Subcutaneous abdominal adipose tissue (tissue), 5 donors: ENCODE measurements around the gene ARL6IP1.
A peak's percentile ranks its signal among the peaks of the same experiment; 100 is the strongest.

Experiments
- H3K27ac ChIP-seq: one replicate; pipeline ENCODE4 v1.7.0; 2013; ENCODE audit warnings: low read depth, mild to moderate bottlenecking, inconsistent platforms, low read length, moderate library complexity
- H3K27me3 ChIP-seq, 5 donors: one replicate each; pipeline ENCODE4 v1.7.0; 2013; ENCODE audit warnings: low read length in 5 of 5, inconsistent platforms in 1 of 5; ENCODE audit not compliant: control insufficient read depth in 5 of 5, insufficient read depth in 4 of 5
- H3K36me3 ChIP-seq, 5 donors: one replicate each; pipeline ENCODE4 v1.7.0; 2013; ENCODE audit warnings: low read length in 5 of 5; ENCODE audit not compliant: control insufficient read depth in 5 of 5, insufficient read depth in 5 of 5
- H3K4me1 ChIP-seq, 5 donors: one replicate each; pipeline ENCODE4 v1.7.0; 2013; ENCODE audit warnings: low read length in 5 of 5, mild to moderate bottlenecking in 3 of 5, moderate library complexity in 1 of 5; ENCODE audit not compliant: control insufficient read depth in 5 of 5, insufficient read depth in 5 of 5
- H3K4me3 ChIP-seq, 5 donors: one replicate each; pipeline ENCODE4 v1.7.0; 2013; ENCODE audit warnings: low read length in 5 of 5, low read depth in 1 of 5
- H3K9ac ChIP-seq, 5 donors: one replicate each; pipeline ENCODE4 v1.7.0; 2013; ENCODE audit warnings: low read length in 5 of 5, mild to moderate bottlenecking in 4 of 5, moderate library complexity in 3 of 5
- H3K9me3 ChIP-seq, 5 donors: one replicate each; pipeline ENCODE4 v1.7.0; 2013; ENCODE audit warnings: low read length in 5 of 5; ENCODE audit not compliant: control insufficient read depth in 5 of 5
- donor health status: healthy.
- donor health status: healthy.
- donor health status: healthy.
- donor health status: healthy.
- donor health status: healthy.

The ARL6IP1 gene

DNA sequence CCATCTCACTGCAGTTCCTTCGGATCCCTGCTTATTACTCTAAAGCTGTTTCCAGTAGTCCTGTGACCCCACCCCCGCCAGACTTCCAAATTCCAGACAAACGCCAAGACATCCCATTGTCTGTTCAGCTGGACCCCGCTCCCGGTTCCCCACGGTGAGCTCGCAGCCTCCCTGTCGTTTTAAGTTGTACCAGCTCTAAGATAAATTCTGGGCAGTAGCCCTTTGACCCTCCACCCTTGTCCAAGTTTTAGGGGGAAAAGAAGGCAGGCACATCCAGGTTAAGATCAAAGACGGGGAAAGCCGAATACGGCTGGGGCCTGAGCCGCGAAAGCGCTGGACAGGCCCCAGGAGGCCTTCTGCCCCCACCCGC lies 589 bp downstream of the ARL6IP1 start:
- Histone ChIP-seq H3K9ac (peak overlapping the region; percentile 73 to 97 (median 91)), H3K4me1 (peaks cover 0 to 50% (median 35%) of the 10 kb centered on the region in 5 donors), H3K36me3 (peaks cover 3 to 21% (median 13%) of the 10 kb centered on the region in 5 donors), H3K27me3 (no peaks in the 10 kb centered on the region), H3K4me3 (peak overlapping the region; percentile 75 to 98 (median 94)), H3K27ac (peak overlapping the region; percentile 85), H3K9me3 (no peaks in the 10 kb centered on the region)

DNA sequence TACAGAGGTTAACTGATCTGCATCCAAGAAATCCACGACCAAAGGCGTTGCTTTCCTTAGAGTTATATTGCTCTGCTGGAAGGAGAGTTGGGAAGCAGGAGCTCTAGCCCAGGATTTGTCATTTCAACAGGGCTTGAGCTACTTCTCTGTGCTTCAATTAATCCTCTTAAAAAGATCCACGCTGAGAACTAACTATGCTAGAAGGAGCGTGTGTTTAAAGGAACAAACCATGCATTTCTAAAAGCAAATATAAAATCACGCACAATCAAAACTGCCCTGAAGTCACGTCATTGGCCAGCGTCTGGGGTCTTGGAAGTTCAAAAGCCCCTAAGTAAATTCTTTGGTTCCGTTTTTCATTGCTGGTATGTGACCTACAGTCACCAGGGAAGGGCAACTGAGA lies 1.1 kb downstream of the ARL6IP1 start:
- peak overlapping the region; percentile 75 to 98 (median 94) for H3K4me3 ChIP-seq
- H3K9ac ChIP-seq: peak overlapping the region; percentile 73 to 97 (median 91)
- H3K27me3 ChIP-seq: no peaks in the 10 kb centered on the region
- peaks cover 7 to 23% (median 18%) of the 10 kb centered on the region in 5 donors for H3K36me3 ChIP-seq
- H3K9me3 ChIP-seq: no peaks in the 10 kb centered on the region
- peak overlapping the region; percentile 85 for H3K27ac ChIP-seq
- H3K4me1 ChIP-seq: peaks cover 0 to 50% (median 35%) of the 10 kb centered on the region in 5 donors

GRCh38 chr16:18799500-18799899 lies 1.8 kb downstream of the ARL6IP1 start:
- H3K27me3 ChIP-seq: no peaks in the 10 kb centered on the region
- peak overlapping the region in 2 of 5 donors; percentile 90 to 97 for H3K9ac ChIP-seq
- H3K4me3 ChIP-seq: peak overlapping the region in 3 of 5 donors; percentile 85 to 95 (median 94)
- H3K4me1 ChIP-seq: peaks cover 0 to 46% (median 35%) of the 10 kb centered on the region in 5 donors
- H3K27ac ChIP-seq: no peak overlapping the region
- peaks cover 10 to 26% (median 24%) of the 10 kb centered on the region in 5 donors for H3K36me3 ChIP-seq
- no peaks in the 10 kb centered on the region for H3K9me3 ChIP-seq

DNA sequence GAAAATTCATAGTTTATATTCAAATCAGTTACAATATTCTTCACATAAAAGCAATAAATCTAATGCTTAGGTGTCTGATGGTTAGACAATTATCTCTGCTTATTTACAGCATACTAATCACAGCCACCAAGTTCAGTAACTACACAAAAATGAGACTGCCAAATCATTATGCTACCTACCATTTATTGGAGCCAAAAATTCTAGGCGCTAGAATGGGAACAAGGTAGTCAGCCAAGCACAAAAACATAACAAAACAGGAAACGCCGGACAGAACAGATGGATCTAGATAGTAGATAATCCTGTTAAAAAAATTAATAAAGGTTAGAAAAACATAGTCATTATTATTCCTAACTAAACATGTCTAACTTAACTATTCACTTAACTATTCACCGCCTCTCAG lies 3.6 kb downstream of the ARL6IP1 start:
- H3K27ac ChIP-seq: no peak overlapping the region
- peaks cover 24 to 40% (median 34%) of the 10 kb centered on the region in 5 donors for H3K36me3 ChIP-seq
- H3K9ac ChIP-seq: peak overlapping the region in 1 of 5 donors; percentile 16
- H3K9me3 ChIP-seq: no peaks in the 10 kb centered on the region
- H3K4me1 ChIP-seq: peaks cover 0 to 36% (median 30%) of the 10 kb centered on the region in 5 donors
- H3K27me3 ChIP-seq: no peaks in the 10 kb centered on the region
- H3K4me3 ChIP-seq: no peak overlapping the region

- Histone ChIP-seq H3K27me3 (no peaks in the 10 kb centered on the region), H3K4me3 (no peak overlapping the region), H3K9me3 (no peaks in the 10 kb centered on the region), H3K36me3 (peaks cover 27 to 46% (median 40%) of the 10 kb centered on the region in 5 donors), H3K4me1 (peaks cover 0 to 36% (median 30%) of the 10 kb centered on the region in 5 donors), H3K27ac (no peak overlapping the region), H3K9ac (no peak overlapping the region)
Measured at GRCh38 chr16:18796377-18796776, 5.0 kb downstream of the ARL6IP1 start.

GRCh38 chr16:18792836-18793433 lies 8.4 kb downstream of the ARL6IP1 start:
- Histone ChIP-seq H3K4me3 (no peak overlapping the region), H3K4me1 (peaks cover 4 to 40% (median 33%) of the 10 kb centered on the region in 5 donors), H3K9ac (no peak overlapping the region), H3K9me3 (no peaks in the 10 kb centered on the region), H3K27ac (no peak overlapping the region), H3K27me3 (no peaks in the 10 kb centered on the region), H3K36me3 (peaks cover 30 to 51% (median 42%) of the 10 kb centered on the region in 5 donors)

DNA sequence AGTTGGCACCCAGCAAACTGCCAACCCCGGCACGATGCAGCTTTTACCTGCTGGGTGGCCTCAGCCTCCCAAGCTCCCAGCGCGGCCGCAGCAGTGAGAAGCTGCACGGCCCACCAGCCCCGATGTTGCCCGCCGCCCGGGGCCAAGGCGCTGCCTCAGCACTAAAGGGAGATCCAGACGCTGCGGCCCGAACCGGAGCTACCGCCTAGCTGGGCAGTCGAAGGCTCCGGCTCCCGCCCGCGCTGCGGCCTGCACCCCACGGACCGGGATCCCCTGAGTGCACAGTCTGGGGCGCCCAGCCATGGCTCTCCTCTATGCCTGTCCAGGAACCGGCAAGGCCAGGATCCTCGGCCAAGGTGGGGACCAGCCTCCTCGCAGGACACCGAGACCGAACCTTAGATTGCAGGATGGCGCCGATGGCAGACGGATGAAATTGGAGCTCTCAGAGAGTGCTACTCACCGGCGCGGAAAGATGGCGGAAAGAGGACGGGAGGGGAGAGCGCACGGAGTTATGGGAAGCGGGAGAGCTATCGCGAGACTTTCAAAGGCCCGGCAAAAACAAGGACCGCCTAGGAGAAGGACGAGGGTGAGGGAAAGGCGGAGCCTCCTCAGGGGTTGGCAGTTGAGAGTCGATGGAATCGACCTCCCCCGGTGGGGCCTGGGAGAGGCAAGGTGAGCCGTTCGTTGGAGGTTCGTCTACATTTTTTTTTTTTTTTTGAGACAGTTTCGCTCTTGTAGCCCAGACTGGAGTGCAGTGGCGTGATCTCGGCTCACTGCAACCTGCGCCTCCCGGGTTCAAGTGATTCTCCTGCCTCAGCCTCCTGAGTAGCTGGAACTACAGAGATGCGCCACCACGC lies 11.3 kb downstream of the ARL6IP1 start, which contains the start of gene RPS15A:
Gene RPS15A (minus strand): TSS at position 485 of the 857 bp plus-strand sequence. CDS start 1,221 bp downstream, outside the sequence.
- Histone ChIP-seq H3K27ac (peak within 1 kb of the TSS; percentile 79), H3K36me3 (peaks cover 29 to 60% (median 50%) of the 10 kb centered on the region in 5 donors), H3K9me3 (no peaks in the 10 kb centered on the region), H3K4me1 (peaks cover 6 to 67% (median 51%) of the 10 kb centered on the region in 5 donors), H3K4me3 (peak within 1 kb of the TSS; percentile 95 to 99 (median 97)), H3K27me3 (no peaks in the 10 kb centered on the region), H3K9ac (peak within 1 kb of the TSS; percentile 94 to 100 (median 98))

- H3K4me1 ChIP-seq: peaks cover 6 to 68% (median 51%) of the 10 kb centered on the region in 5 donors
- H3K36me3 ChIP-seq: peaks cover 30 to 60% (median 51%) of the 10 kb centered on the region in 5 donors
- peak overlapping the region; percentile 94 to 100 (median 98) for H3K9ac ChIP-seq
- peak overlapping the region; percentile 95 to 99 (median 97) for H3K4me3 ChIP-seq
- H3K27me3 ChIP-seq: no peaks in the 10 kb centered on the region
- H3K27ac ChIP-seq: peak overlapping the region; percentile 79
- H3K9me3 ChIP-seq: no peaks in the 10 kb centered on the region
Measured at GRCh38 chr16:18789515-18789849, 11.9 kb downstream of the ARL6IP1 start.

DNA sequence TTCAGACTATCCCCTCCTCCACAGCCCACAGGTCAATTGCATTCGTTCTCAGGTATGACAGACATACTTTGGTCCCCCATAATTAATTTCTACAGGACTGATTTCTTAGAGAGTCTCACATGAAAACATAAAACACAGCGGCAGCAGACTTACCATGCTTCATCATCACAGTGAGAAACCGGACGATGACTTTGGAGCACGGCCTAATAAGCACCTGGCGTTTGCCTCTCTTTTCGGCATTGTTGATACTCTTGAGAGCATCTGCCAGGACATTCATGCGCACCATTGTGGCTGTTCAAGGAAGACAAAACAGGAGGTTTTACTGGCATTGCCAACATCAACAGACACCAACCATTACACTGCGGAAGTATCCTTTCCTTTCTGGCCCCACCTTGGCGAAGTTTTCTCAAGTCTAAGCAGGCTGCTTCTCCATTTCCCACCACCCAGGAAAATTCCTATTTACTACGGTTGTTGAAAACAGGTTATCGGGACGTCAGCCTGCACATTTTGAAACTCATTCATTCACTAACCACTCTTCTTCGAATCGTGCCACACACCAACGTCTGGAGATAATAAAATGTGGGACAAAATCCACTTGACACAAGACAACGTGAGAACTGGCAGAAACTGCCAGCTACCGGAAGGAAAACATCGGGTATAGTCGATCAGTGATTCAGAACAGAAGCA lies 12.4 kb downstream of the ARL6IP1 start:
- peak overlapping the region; percentile 95 to 99 (median 97) for H3K4me3 ChIP-seq
- peak overlapping the region; percentile 79 for H3K27ac ChIP-seq
- H3K9ac ChIP-seq: peak overlapping the region; percentile 94 to 100 (median 98)
- H3K9me3 ChIP-seq: no peaks in the 10 kb centered on the region
- peaks cover 25 to 60% (median 51%) of the 10 kb centered on the region in 5 donors for H3K36me3 ChIP-seq
- H3K4me1 ChIP-seq: peaks cover 6 to 68% (median 51%) of the 10 kb centered on the region in 5 donors
- no peaks in the 10 kb centered on the region for H3K27me3 ChIP-seq
